ENCODE results near the gene BIRC6.

DNA sequence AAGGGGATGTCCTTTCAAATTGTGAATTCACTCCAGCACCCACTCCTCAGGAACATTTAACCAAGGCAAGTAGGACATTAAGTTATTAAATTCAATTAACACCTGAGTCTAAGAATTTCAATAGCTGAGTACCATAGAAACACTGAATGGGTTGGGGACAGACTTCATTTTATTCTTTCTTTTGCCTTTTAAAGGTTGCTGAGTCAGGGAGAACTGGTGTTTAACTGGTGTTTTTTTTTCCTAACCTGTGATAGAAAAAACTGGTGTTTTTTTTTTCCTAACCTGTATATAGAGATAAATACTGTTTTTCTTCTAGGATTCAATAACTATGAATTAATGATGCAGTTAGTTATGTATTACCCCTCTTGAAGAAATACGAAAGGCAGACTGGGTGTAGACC is 309.9 kb downstream of the BIRC6 start:
- TF ChIP-seq, protein P1, sequence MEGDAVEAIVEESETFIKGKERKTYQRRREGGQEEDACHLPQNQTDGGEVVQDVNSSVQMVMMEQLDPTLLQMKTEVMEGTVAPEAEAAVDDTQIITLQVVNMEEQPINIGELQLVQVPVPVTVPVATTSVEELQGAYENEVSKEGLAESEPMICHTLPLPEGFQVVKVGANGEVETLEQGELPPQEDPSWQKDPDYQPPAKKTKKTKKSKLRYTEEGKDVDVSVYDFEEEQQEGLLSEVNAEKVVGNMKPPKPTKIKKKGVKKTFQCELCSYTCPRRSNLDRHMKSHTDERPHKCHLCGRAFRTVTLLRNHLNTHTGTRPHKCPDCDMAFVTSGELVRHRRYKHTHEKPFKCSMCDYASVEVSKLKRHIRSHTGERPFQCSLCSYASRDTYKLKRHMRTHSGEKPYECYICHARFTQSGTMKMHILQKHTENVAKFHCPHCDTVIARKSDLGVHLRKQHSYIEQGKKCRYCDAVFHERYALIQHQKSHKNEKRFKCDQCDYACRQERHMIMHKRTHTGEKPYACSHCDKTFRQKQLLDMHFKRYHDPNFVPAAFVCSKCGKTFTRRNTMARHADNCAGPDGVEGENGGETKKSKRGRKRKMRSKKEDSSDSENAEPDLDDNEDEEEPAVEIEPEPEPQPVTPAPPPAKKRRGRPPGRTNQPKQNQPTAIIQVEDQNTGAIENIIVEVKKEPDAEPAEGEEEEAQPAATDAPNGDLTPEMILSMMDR (IDR thresholded peaks at IDR 0.05), result no peak
- TF ChIP-seq, protein P2, sequence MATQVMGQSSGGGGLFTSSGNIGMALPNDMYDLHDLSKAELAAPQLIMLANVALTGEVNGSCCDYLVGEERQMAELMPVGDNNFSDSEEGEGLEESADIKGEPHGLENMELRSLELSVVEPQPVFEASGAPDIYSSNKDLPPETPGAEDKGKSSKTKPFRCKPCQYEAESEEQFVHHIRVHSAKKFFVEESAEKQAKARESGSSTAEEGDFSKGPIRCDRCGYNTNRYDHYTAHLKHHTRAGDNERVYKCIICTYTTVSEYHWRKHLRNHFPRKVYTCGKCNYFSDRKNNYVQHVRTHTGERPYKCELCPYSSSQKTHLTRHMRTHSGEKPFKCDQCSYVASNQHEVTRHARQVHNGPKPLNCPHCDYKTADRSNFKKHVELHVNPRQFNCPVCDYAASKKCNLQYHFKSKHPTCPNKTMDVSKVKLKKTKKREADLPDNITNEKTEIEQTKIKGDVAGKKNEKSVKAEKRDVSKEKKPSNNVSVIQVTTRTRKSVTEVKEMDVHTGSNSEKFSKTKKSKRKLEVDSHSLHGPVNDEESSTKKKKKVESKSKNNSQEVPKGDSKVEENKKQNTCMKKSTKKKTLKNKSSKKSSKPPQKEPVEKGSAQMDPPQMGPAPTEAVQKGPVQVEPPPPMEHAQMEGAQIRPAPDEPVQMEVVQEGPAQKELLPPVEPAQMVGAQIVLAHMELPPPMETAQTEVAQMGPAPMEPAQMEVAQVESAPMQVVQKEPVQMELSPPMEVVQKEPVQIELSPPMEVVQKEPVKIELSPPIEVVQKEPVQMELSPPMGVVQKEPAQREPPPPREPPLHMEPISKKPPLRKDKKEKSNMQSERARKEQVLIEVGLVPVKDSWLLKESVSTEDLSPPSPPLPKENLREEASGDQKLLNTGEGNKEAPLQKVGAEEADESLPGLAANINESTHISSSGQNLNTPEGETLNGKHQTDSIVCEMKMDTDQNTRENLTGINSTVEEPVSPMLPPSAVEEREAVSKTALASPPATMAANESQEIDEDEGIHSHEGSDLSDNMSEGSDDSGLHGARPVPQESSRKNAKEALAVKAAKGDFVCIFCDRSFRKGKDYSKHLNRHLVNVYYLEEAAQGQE (IDR thresholded peaks at IDR 0.05), result no peak
- TF ChIP-seq, protein P3, sequence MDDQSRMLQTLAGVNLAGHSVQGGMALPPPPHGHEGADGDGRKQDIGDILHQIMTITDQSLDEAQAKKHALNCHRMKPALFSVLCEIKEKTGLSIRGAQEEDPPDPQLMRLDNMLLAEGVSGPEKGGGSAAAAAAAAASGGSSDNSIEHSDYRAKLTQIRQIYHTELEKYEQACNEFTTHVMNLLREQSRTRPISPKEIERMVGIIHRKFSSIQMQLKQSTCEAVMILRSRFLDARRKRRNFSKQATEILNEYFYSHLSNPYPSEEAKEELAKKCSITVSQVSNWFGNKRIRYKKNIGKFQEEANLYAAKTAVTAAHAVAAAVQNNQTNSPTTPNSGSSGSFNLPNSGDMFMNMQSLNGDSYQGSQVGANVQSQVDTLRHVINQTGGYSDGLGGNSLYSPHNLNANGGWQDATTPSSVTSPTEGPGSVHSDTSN (IDR thresholded peaks at IDR 0.05), result no peak
- TF ChIP-seq BHLHE40 (IDR thresholded peaks at IDR 0.05; ENCODE audit: low read depth, low read length), result no peak
